VCaP (cell line): ENCODE data around the gene TAB2.

ENCODE experiments used
- H3K27ac ChIP-seq: fragments of 450-650 bp; 2 replicates; pipeline ENCODE4 v1.5.1; 2017
- CTCF ChIP-seq: fragments of 450-650 bp; conservative IDR thresholded peaks from 2 replicates; pipeline ENCODE4 v1.5.1; 2017; ENCODE audit warnings: mild to moderate bottlenecking, moderate library complexity

The TAB2 gene

GRCh38 chr6:149275621-149276020, 41.9 kb upstream of the TAB2 start:
- H3K27ac ChIP-seq = no peak overlapping the region
- TF ChIP-seq CTCF = no peak

GRCh38 chr6:149277621-149278020, 39.9 kb upstream of the TAB2 start:
- no peak for TF ChIP-seq CTCF
- H3K27ac ChIP-seq = no peak overlapping the region

GRCh38 chr6:149278997-149279396, 38.5 kb upstream of the TAB2 start:
- H3K27ac ChIP-seq = no peak overlapping the region
- TF ChIP-seq CTCF = no peak

- TF ChIP-seq CTCF = no peak
- no peak overlapping the region for H3K27ac ChIP-seq
Observed at GRCh38 chr6:149284904-149285303, 32.6 kb upstream of the TAB2 start.

- H3K27ac ChIP-seq = no peak overlapping the region
- no peak for TF ChIP-seq CTCF
Observed at GRCh38 chr6:149285626-149286025, 31.9 kb upstream of the TAB2 start.

- H3K27ac ChIP-seq = no peak overlapping the region
- no peak for TF ChIP-seq CTCF
Observed at GRCh38 chr6:149286905-149287304, 30.6 kb upstream of the TAB2 start.

- no peak overlapping the region for H3K27ac ChIP-seq
- no peak for TF ChIP-seq CTCF
Observed at GRCh38 chr6:149289192-149289781, 28.2 kb upstream of the TAB2 start.
